Frontal cortex (tissue), 4 donors: Measurements from ENCODE around the gene DNMBP. TPM values are rescaled to one million over a fixed set of nuclear protein-coding genes. Genes with fewer than 3 reads are reported as not detected.
A peak's percentile ranks its signal among the peaks of the same experiment; 100 is the strongest.
"Not testable (repeated sequence)": the region's sequence is repeated elsewhere in the genome, so short reads cannot be mapped to it uniquely, and the experiment has no call there.

ENCODE experiments used
- DNase-seq, 2 donors: peaks; one replicate each; pipeline ENCODE4 v3.0.0; 2012; ENCODE audit warnings: low spot score in 2 of 2
- FAIRE-seq: peaks from 2 replicates; lab custom pipeline; 2012; peaks lifted over from hg19 to GRCh38; lab: Jason Lieb, UNC
- total RNA-seq: library from RNA; depleted of rRNA; stranded (reverse); fragments of >200 nt; gene quantifications from one replicate; pipeline ENCODE4 v1.2.3, GENCODE V29; 2014
- donor health status: control.
- donor health status: control.
- donor health status: control.

DNMBP gene
- total RNA-seq, 1 donor from 2014 or later: 2.9 TPM

DNA sequence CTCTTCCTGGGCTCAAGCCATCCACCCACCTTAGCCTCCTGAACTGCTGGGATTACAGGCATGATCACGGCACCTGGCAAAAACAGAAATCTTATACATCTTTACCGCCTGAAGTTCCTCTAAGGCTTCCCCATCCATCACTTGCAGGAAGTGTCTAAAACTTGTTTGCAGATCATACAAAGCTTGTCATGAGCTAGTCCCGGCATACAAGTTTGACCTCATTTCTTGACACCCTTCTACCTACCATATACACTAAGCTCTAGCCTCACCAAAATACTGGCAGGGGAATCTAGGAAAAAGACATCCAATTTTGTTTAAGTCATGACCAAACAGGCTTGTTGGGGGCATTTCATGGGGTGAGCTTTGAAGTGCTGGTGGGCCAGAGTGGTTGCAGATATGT is 14.5 kb downstream of the DNMBP start:
- DNase-seq (no peak), FAIRE-seq (no peak)

GRCh38 chr10:99994801-99995200 is 14.9 kb downstream of the DNMBP start:
- FAIRE-seq: no peak
- no peak for DNase-seq

- FAIRE-seq (no peak), DNase-seq (peak in 1 of 2 donors; percentile 30)
Measured at GRCh38 chr10:99993701-99994689, 15.8 kb downstream of the DNMBP start.

GRCh38 chr10:99985637-99986036 is 24.1 kb downstream of the DNMBP start:
- FAIRE-seq: not testable (repeated sequence)

DNA sequence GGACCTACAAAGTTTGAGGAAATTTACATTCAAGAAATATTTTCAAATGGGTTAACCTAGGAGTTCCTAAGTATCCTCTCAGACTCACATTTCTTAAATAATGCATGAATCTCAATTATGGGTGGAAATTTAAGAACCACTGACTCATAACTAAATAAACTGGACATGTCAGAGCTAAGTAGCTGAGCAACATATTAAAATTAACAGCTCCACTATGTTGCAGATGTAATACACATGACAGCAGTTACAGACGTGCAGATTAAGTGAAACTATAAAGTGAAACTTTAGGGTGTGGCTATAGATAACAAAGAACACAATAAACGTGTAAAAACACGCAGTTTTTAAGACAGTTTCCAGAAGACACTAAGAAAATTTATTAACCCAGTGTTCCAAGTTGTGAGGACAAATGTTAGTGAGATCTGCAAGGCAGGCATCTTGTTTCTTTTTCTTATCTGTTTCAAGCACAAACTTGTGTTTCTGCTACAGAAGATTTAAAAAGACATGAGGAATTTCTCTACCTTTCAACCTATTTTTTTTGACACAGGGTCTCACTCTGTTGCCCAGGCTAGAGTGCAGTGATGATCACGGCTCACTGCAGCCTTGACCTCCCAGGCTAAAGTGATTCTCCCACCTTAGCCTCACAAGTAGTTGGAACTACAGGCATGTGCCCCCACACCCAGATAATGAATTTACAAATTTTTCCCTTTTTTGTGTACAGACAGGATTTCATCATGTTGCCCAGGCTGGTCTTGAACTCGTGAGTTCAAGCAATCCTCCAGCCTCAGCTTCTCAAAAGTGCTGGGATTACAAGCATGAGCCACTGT is 25.3 kb downstream of the DNMBP start:
- FAIRE-seq (no peak), DNase-seq (no peak)

More at GRCh38 chr10:99985637-99986036, 24.1 kb downstream of the DNMBP start:
- not testable (repeated sequence) for DNase-seq

DNA sequence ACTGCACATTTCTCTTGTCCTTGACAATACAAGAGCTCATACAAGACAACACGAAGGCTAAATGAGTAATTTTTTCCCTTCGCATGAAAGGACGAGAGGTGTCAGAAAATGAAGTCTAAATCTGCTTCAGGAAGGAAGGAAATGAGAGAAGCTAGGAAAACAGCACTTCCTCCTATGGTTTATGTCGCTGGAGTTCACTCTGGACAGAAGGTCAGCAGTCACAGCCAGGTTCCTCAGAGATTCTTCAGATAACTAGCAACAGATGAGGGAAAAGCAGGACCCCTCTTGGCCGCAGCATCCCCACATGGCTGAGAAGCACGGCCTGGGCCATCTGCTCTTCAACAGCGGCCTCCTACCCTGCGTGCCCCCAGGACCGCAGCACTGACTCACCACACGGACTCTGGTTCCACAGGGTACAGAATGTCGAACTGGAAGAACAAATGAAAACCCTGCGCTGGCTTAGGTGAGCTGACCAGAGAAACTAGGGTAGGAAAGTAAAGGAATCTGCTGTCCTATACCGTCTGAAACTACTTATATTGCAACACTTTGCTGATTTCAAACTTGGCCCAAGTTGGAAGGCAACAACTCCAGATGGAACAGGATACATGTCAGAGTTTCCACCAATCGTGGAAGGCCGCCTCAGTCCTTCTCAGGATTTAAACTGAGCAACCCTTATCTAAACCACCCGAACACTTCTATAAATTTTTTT is 26.3 kb downstream of the DNMBP start:
- DNase-seq: no peak
- no peak for FAIRE-seq

GRCh38 chr10:99982728-99983127 is 27.0 kb downstream of the DNMBP start:
- FAIRE-seq (no peak), DNase-seq (no peak)

DNA sequence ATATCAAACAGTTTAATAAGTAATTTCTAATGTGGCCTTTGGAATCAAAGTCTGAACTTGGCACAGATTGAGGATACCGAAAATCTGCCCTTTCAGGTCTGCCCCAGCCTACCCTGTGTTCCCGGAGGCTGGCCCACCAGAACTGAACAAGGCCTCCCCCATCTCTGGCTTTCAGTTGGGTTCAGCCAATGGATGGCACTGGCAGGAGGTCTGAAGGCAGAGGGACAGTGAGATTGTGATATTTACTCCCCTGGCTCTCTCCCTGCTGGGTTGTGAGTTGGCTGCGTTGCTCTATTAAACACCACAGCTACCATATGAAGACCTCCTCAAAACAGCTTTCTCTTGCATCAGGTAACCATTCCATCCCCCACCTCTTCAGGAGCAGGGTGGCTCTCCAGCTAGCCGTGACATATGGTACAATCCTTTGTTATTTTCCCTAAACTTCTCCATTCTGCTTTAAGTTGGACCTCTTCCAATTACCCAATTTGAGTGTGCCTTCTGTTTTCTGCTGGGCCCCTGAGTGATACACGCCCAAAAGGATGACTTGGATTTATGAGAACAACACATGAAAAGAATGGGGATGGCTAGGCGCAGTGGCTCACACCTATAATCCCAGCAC is 28.1 kb downstream of the DNMBP start:
- FAIRE-seq: no peak
- DNase-seq: no peak

GRCh38 chr10:99979066-99979685 is 30.6 kb downstream of the DNMBP start:
- DNase-seq (no peak), FAIRE-seq (no peak)

DNA sequence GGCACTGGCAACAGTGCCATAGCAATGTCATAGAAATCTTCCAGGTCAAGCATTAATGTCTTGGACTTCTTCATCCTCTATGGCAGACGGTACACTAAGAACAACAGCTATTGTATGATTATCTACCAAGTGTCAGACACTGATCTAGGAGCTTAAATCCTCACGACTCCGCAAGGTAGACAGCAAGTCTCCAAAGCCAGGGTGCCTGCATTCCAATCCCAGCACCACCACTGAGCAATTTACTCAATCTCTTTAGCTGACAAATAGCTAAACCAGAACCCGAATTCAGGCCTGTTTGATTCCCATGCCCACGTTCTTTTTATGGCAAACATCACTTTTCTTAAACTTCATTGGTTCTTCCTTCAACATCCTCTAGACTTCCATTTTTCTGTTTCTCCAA is 31.8 kb downstream of the DNMBP start:
- FAIRE-seq (no peak), DNase-seq (no peak)

DNA sequence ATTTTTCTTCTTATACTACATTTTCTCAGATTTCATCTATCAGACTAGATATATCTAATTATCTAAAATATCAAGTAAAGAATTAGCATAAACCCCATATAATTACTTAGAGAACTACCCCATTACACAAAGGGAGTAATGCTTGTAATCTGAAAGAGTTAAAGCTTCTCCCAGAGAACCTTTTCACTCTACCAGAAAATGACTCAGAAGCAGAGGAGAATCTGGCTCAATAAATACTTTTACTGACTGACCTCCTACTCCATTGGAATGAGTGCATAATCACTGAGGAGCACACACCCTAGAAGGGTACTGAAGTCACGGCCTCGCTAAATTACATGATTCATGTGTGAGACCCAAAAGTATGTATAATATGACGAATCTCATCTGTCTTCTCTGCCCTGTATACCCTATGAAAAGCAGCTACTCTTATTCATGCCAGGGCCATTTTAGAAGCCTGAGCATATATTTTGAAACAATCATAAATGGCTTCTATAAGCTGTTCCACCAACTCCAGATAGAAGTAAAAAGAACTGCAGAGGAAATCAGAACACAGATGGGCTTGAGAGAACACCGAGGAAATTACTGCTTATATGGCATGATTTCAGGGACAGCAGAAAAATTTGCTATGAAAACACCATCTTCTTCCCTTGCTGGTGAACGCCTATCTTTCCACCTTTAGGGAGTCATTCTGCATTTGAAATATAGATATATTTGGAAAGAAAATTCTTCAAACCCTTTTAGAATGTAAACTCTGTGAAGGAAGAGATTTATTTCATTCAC is 32.7 kb downstream of the DNMBP start:
- no peak for FAIRE-seq
- peak in 1 of 2 donors; percentile 30 for DNase-seq

GRCh38 chr10:99975942-99976809 is 33.6 kb downstream of the DNMBP start:
- DNase-seq (no peak), FAIRE-seq (no peak)

DNA sequence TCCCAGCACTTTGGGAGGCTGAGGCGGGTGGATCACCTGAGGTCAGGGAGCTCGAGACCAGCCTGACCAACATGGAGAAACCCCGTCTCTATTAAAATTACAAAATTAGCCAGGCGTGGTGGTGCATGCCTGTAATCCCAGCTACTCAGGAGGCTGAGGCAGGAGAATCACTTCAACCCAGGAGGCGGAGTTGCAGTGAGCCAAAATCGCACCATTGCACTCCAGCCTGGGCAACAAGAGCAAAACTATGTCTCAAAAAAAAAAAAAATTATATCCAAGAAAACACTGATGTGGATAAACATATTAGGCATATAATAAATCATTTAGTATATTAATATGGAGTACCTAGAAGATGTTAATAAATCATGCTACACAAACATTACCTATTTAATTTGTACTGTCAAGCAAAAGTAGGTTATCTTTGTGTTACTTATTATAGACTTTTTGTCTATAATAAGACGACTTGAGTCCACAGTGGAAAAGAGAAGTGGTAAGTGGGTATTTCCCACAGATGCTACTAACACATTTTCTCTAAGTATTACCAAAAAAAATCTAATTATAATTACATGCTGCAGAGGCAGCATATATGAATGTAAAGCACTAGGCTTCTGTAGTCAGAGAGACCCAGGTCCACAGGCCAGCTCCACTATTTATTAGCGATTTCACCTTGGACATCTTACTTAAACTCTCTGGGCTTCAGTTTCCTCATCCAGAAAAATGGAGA is 34.5 kb downstream of the DNMBP start:
- DNase-seq: no peak
- no peak for FAIRE-seq

GRCh38 chr10:99973190-99973589 is 36.6 kb downstream of the DNMBP start:
- no peak for DNase-seq
- FAIRE-seq: no peak

DNA sequence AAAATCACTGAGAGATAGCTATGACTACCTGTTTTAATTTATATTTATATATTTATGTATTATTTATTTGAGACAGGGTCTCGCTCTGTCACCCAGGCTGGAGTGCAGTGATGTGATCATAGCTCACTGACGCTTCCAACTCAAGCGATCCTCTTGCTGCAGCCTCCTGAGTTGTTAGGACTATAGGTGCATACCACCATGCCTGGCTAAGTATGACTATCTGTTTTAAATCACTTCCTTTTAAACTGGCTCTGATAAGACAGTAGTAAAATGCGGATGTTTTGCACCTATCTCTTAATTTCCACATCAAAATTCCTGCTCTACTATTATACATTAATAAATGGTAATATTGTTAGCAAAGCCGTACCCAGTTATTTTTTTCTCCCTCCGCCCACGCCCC is 41.8 kb downstream of the DNMBP start:
- FAIRE-seq (no peak), DNase-seq (no peak)

DNA sequence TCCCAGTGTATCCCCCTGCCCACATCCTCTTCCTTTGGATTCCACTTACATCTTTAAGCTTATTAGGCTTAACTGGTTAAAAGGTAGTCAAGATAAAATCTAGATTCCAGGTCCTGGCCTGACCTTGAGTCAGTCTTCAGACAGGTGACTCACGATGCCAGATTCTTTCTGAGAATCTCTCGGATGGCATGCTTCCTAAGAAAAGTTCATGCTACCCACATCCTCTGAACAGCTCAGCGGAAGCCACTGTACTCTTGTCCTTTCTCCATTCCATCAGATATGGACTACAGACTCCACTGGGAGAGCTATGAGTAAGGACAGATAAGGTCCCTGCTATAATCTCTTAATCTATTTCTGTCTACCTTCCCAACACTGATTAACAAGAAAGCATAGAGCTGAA is 43.4 kb downstream of the DNMBP start:
- DNase-seq: no peak
- no peak for FAIRE-seq

GRCh38 chr10:99965700-99966099 is 44.0 kb downstream of the DNMBP start:
- DNase-seq: no peak
- no peak for FAIRE-seq
